WERI-Rb-1 (cell line): ENCODE measurements around the gene SLC7A5.
A peak's percentile ranks its signal among the peaks of the same experiment; 100 is the strongest.
"Not testable (repeated sequence)": the region's sequence is repeated elsewhere in the genome, so short reads cannot be mapped to it uniquely, and the experiment has no call there.

Source experiments
- DNase-seq: peaks from one replicate; pipeline ENCODE4 v3.0.0-alpha.2; 2020
- H3K27ac ChIP-seq: fragments of 250-450 bp; sonication (Bioruptor Pico); 2 replicates; pipeline ENCODE4 v1.5.1; 2020; ENCODE audit warnings: mild to moderate bottlenecking, moderate library complexity
- H3K27me3 ChIP-seq: fragments of 250-450 bp; sonication (Bioruptor Pico); 2 replicates; pipeline ENCODE4 v1.5.1; 2021; ENCODE audit warnings: mild to moderate bottlenecking, low read depth, moderate library complexity; ENCODE audit not compliant: insufficient read depth, severe bottlenecking
- H3K36me3 ChIP-seq: fragments of 250-450 bp; sonication (Bioruptor Pico); 2 replicates; pipeline ENCODE4 v1.5.1; 2020; ENCODE audit warnings: mild to moderate bottlenecking, moderate library complexity
- H3K4me3 ChIP-seq: 2 replicates; pipeline ENCODE4 v1.5.1; 2011; ENCODE audit warnings: low read depth, mild to moderate bottlenecking, control low read depth, low read length
- H3K9me3 ChIP-seq: fragments of 250-450 bp; sonication (Bioruptor Pico); 2 replicates; pipeline ENCODE4 v1.5.1; 2021; ENCODE audit warnings: mild to moderate bottlenecking, moderate library complexity; ENCODE audit not compliant: severe bottlenecking
- CTCF ChIP-seq: IDR thresholded peaks from 2 replicates; pipeline ENCODE4 v1.5.1; 2011; ENCODE audit warnings: low read depth, mild to moderate bottlenecking, control low read depth, inconsistent platforms, low read length

The SLC7A5 gene

GRCh38 chr16:87869061-87869878 lies at the start of gene SLC7A5:
TSS of gene SLC7A5 (minus strand) at chr16:87869507. CDS start at chr16:87869422, 85 bp downstream.
- DNase-seq = peak; percentile 64
- H3K36me3 ChIP-seq, H3K9me3 ChIP-seq, H3K27me3 ChIP-seq, H3K27ac ChIP-seq: not testable (repeated sequence)
- H3K4me3 ChIP-seq = peak within 1 kb of the TSS; percentile 38

DNA sequence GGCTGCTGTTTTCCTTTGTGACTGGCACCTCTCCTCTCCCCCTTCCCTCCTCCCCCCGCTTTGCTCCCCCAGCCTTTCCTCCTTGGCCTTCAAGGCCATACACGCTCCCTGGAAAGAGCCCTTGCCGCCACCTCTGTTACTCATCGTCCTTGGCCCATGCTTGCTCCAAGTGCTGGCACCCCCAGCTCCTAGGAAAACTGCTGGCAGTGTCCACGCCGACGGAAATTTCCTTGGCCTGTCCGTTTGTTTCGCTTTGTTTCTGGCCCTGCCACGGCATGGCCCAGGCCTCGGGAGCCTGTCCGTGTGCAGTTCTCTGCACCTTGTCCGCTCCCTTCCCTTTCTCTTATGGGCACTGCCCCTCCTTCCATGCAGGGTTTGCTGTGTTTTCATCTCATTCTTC lies 49.0 kb upstream of the SLC7A5 start:
- H3K36me3 ChIP-seq = no peaks in the 10 kb centered on the region
- no peak for DNase-seq
- no peaks in the 10 kb centered on the region for H3K9me3 ChIP-seq
- no peak overlapping the region for H3K27ac ChIP-seq
- no peak overlapping the region for H3K4me3 ChIP-seq
- TF ChIP-seq CTCF = no peak
- H3K27me3 ChIP-seq = no peaks in the 10 kb centered on the region

- Histone ChIP-seq H3K36me3 (no peaks in the 10 kb centered on the region), H3K4me3 (no peak overlapping the region), H3K27me3 (no peaks in the 10 kb centered on the region), H3K9me3 (no peaks in the 10 kb centered on the region), H3K27ac (no peak overlapping the region)
- no peak for TF ChIP-seq CTCF
- DNase-seq = no peak
Measured at GRCh38 chr16:87917503-87917902, 48.2 kb upstream of the SLC7A5 start.

GRCh38 chr16:87914812-87915211 lies 45.5 kb upstream of the SLC7A5 start:
- no peaks in the 10 kb centered on the region for H3K9me3 ChIP-seq
- H3K4me3 ChIP-seq = no peak overlapping the region
- H3K36me3 ChIP-seq = no peaks in the 10 kb centered on the region
- no peak overlapping the region for H3K27ac ChIP-seq
- TF ChIP-seq CTCF = no peak
- H3K27me3 ChIP-seq = no peaks in the 10 kb centered on the region
- no peak for DNase-seq

- H3K36me3 ChIP-seq, H3K27ac ChIP-seq, H3K27me3 ChIP-seq, H3K4me3 ChIP-seq, H3K9me3 ChIP-seq, DNase-seq: not testable (repeated sequence)
Measured at GRCh38 chr16:87914021-87914725, 44.9 kb upstream of the SLC7A5 start.

DNA sequence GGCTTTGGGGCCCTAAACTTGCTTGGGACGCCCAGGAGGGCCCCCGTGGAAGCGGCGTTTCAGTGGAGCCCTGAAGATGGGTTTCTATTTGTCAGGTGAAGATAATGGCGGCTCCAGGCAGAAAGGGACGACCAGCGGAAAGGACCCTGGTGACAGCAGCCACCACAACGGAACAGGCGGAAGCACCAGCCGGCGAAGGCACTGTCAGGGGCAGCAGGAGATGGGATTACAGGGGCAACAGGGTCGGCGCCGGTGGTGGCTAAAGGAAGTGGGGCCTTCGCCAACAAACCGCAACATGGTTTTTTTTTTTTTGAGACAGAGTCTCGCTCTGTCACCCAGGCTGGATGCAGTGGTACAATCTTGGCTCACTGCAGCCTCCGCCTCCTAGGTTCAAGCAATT lies 43.4 kb upstream of the SLC7A5 start:
- not testable (repeated sequence) for H3K27me3 ChIP-seq, H3K9me3 ChIP-seq, H3K36me3 ChIP-seq, H3K4me3 ChIP-seq, H3K27ac ChIP-seq, DNase-seq

DNA sequence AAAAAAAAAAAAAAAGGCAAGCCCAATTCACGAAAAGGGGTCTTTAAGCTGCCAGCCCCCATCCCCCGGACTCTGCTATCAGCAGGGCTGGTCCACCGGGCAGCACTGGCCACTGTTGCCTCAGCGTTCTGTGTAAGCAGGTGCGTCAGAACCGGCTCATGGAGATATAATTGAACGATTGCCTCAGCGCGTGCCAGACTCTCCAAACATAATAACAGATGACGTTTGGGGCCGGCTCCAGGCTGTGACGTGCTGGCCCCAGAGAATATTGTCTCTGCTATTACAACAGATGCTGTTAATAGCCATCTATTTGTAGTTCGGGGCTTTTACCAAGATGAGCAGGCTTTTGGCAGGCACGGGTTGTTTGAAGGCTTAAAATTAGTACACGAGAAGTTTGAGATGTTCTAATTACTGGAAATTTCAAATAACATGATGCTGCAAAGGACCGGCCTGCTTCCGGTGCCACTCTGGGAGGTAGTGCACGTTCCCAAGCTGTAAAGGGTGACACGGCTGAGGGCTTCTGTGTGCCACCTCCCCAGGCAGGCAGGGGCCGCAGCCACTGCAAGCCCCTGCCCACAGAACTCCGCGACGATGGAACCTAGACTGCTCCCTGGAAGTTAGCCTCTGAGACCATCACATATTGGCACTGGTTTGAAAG lies 41.9 kb upstream of the SLC7A5 start:
- H3K4me3 ChIP-seq, H3K27ac ChIP-seq, H3K27me3 ChIP-seq, H3K9me3 ChIP-seq, H3K36me3 ChIP-seq, DNase-seq: not testable (repeated sequence)
